ENCODE data around the gene ITGAX.
"Not testable (repeated sequence)": the region's sequence is repeated elsewhere in the genome, so short reads cannot be mapped to it uniquely, and the experiment has no call there.

ITGAX gene

DNA sequence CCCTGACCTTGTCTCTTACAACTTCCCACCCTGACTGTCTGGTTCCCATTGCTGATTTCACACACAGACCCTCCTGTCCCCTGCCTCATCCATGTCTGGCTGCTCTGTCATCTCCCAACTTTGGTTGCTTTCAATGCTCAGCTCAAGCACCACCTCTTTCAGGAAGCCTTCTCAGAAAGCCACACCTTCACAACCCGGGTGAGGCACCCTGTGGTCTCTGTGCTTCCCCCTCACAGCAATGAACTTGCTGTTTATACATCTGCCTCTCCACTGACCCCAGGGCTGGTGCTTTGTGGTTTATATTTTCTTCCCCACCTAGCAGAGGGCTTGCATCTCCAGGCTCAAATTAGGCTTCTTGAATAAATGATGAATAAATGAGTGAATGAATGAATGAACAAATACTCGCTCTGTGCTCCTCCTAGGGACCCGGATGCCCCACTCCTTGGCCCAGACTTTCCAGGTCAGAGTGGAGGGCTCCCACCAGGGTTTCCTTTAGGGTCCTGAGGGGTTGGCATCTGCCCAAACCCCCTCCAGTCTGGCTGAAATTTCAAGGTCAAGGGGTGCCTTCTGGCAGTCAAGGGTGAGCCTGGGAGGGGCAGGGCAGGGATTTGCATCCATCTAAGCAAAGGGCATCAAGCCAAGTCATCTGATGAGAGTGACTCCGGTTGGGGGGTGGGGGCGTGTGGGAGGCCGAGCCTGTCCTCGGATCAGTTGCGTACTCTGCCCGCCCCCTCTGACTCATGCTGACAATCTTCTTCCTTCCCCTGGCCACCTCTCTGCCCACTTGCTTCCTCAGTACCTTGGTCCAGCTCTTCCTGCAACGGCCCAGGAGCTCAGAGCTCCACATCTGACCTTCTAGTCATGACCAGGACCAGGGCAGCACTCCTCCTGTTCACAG lies at the start of gene ITGAX:
Gene ITGAX (plus strand): TSS at position 783 of the 898 bp plus-strand sequence. CDS start 79 bp downstream, at position 862.
- in situ Hi-C loops (cut with MboI; ENCODE audit: low sequenced_read_pairs): no loop called here

DNA sequence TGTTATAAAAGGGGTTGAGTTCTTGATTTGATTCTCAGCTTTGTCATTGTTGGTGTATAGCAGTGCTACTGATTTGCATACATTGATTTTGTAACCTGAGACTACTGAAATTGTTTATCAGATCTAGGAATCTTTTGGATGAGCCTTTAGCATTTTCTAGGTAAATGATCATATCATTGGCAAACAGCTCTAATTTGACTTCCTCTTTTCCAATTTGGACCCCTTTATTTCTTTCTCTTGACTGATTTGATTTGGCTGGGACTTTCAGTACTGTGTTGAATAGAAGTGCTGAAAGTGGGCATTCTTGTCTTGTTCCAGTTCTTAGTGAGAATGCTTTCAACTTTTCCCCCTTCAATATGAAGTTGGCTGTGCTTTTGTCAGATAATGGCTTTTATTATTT lies 49.8 kb upstream of the ITGAX start:
- in situ Hi-C loops (cut with MboI; ENCODE audit: low sequenced_read_pairs): loop anchor here (25.0 kb wide), 1 partner anchor 582 kb away; no protein-coding TSS in a partner anchor

- in situ Hi-C loops (cut with MboI; ENCODE audit: low sequenced_read_pairs): loop anchor here (25.0 kb wide), 1 partner anchor 579 kb away; no protein-coding TSS in a partner anchor
These were observed 46.6 kb upstream of the ITGAX start for GRCh38 chr16:31308381-31308780.

DNA sequence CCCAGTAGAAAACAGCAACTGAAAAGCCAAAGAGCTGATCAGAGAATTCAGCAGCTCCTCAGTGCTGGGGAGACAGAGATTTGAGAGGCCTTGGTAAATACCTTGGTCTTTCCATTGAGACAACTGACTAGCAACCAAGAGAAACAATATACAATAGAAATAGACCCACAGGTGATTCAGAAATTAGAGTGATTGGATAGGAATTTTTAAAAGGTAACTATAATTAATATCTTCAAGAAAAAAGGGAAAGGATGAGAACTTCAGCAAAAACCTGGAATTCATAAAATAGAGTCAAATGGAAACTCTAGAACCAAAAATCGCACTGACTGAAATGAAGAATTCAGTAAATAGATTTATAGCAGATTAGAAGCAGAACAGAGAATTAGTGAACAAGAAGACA lies 32.5 kb upstream of the ITGAX start:
- in situ Hi-C loops (cut with MboI; ENCODE audit: low sequenced_read_pairs): loop anchor here (10.0 to 25.0 kb wide), 2 partner anchors 62 to 565 kb away; no protein-coding TSS in a partner anchor

GRCh38 chr16:31323959-31324629 lies 30.9 kb upstream of the ITGAX start:
- in situ Hi-C loops (cut with MboI; ENCODE audit: low sequenced_read_pairs): loop anchor here (10.0 to 25.0 kb wide), 2 partner anchors 61 to 563 kb away; no protein-coding TSS in a partner anchor

GRCh38 chr16:31325171-31325570 lies 29.8 kb upstream of the ITGAX start:
- in situ Hi-C loops (cut with MboI; ENCODE audit: low sequenced_read_pairs): loop anchor here (10.0 kb wide), 1 partner anchor 60 kb away; no protein-coding TSS in a partner anchor

DNA sequence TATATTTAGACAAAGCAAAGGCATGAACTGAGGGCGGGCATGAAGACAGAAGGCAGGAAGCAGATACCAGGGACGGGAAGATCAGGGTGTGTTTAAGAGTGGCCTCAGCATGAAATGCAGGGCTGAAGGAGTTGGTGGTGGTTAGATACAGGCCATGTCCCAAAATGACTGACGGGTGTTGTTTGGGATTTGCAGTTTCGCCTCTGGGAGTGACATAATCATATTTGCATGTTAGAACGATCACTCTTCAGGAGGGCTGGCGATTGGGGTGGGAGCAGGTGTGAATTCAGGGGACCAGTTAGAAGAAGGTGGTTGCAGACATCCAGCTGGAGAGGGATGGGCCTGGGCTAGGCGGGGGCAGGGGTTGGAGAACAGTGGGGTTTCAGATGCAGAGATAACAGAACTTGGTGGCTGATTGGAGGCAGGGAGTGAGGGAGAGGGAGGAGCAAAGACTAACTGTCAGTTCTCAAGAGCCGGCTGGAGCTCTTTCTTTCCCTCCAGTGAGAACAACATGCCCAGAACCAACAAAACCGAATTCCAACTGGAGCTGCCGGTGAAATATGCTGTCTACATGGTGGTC lies 27.2 kb upstream of the ITGAX start:
- in situ Hi-C loops (cut with MboI; ENCODE audit: low sequenced_read_pairs): loop anchor here (10.0 kb wide), 1 partner anchor 57 kb away; no protein-coding TSS in a partner anchor

DNA sequence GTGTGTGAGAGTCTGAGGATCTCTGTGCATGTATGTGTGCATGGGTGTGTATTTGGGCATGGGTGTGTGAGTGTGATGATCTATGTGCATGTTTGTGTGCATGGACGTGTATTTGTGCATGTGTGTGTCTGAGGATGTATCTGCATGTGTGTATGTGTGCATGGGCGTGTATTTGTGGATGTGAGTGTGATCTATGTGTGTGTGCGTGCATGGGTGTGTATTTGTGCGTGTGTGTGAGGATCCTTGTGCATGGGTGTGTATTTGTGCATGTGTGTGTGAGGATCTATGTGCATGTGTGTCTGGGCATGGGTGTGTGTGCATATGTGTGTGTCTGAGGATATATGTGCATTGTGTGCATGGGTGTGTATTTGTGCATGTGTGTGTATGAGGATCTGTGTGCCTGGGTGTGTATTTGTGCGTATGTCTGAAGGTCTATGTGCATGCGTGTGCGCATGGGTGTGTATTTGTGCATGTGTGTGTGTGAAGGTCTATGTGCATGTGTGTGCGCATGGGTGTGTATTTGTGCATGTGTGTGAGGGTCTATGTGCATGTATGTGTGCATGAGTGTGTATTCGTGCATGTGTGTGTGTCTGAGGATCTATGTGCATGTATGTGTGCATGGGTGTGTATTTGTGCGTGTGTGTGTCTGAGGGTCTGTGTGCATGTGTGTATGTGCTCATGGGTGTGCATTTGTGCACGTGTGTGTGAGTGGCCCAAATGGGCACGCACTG lies 26.5 kb upstream of the ITGAX start:
- in situ Hi-C loops (cut with MboI; ENCODE audit: low sequenced_read_pairs): loop anchor here (10.0 kb wide), 1 partner anchor 56 kb away; no protein-coding TSS in a partner anchor

DNA sequence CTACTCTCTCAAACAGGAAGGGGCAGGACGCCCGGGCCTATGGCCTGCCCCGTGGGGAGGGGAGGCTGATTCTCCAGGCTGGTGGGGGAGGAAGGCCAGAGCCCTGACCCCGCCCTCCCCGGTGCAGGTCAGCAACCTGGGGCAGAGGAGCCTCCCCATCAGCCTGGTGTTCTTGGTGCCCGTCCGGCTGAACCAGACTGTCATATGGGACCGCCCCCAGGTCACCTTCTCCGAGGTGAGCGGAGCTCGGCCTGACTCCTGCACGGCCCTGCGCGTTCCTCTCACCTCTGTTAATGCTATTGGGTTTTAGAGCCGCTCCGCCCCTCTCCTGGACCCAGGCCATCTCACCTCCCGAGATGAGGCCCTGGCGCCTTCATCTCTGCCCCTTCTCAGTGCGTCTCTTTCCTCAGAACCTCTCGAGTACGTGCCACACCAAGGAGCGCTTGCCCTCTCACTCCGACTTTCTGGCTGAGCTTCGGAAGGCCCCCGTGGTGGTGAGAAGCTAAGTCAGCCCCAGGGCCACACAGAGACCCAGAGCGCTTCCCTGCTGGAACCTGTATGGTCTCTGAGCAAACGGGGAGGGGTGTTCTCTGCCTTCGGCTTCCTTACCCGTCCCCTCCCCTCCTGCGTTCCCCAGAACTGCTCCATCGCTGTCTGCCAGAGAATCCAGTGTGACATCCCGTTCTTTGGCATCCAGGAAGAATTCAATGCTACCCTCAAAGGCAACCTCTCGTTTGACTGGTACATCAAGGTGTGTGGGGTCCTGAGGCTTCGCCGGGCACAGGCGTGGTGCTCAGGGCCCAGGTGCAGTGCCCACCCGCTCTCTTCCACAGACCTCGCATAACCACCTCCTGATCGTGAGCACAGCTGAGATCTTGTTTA lies 25.1 kb upstream of the ITGAX start:
- in situ Hi-C loops (cut with MboI; ENCODE audit: low sequenced_read_pairs): loop anchor here (10.0 kb wide), 1 partner anchor 55 kb away; no protein-coding TSS in a partner anchor

DNA sequence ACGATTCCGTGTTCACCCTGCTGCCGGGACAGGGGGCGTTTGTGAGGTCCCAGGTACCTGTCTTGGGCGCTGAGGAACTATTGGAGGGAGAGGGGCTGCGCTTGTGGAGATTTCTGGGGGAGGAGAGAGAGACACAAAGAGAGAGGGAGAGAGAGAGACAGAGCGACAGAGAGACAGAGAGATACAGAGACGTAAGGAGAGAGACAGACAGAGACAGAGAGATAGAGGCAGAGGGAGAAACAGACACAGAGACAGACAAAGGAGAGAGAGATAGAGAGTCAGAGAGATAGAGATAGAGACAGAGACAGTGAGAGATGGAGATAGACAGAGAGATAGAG lies 24.5 kb upstream of the ITGAX start:
- in situ Hi-C loops (cut with MboI; ENCODE audit: low sequenced_read_pairs): no loop called here

DNA sequence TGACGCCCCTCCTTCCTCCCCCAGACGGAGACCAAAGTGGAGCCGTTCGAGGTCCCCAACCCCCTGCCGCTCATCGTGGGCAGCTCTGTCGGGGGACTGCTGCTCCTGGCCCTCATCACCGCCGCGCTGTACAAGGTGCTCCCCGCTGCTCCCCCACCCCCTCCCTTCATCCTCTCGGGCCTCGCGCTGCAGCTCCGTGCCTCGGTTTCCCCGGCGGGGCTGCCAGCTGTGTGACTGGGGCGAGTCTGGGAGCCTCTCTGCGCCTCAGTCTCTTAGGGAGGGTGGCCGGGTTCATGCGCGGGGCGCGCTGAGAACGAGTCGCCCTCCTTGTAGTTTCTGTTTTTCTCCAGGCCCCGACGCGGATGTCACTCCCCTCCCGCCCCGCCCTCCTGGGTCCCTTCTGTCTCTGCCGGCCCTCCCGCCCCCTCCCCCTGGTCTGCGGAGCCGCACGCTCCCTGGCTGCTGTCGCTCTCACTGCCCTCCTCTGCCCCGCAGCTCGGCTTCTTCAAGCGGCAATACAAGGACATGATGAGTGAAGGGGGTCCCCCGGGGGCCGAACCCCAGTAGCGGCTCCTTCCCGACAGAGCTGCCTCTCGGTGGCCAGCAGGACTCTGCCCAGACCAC lies 23.7 kb upstream of the ITGAX start:
- in situ Hi-C loops (cut with MboI; ENCODE audit: low sequenced_read_pairs): no loop called here

DNA sequence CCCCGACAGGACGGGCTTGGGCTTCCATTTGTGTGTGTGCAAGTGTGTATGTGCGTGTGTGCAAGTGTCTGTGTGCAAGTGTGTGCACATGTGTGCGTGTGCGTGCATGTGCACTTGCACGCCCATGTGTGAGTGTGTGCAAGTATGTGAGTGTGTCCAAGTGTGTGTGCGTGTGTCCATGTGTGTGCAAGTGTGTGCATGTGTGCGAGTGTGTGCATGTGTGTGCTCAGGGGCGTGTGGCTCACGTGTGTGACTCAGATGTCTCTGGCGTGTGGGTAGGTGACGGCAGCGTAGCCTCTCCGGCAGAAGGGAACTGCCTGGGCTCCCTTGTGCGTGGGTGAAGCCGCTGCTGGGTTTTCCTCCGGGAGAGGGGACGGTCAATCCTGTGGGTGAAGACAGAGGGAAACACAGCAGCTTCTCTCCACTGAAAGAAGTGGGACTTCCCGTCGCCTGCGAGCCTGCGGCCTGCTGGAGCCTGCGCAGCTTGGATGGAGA lies 23.1 kb upstream of the ITGAX start:
- in situ Hi-C loops (cut with MboI; ENCODE audit: low sequenced_read_pairs): no loop called here

DNA sequence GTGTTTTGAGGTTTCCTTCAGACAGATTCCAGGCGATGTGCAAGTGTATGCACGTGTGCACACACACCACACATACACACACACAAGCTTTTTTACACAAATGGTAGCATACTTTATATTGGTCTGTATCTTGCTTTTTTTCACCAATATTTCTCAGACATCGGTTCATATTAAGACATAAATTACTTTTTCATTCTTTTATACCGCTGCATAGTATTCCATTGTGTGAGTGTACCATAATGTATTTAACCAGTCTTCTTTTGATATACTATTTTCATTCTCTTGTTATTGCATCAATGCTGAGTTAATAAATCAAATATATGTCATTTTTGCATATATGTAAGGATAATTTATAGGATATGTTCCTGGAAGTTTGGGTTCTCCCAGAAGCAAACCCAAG lies 22.4 kb upstream of the ITGAX start:
- in situ Hi-C loops (cut with MboI; ENCODE audit: low sequenced_read_pairs): no loop called here

DNA sequence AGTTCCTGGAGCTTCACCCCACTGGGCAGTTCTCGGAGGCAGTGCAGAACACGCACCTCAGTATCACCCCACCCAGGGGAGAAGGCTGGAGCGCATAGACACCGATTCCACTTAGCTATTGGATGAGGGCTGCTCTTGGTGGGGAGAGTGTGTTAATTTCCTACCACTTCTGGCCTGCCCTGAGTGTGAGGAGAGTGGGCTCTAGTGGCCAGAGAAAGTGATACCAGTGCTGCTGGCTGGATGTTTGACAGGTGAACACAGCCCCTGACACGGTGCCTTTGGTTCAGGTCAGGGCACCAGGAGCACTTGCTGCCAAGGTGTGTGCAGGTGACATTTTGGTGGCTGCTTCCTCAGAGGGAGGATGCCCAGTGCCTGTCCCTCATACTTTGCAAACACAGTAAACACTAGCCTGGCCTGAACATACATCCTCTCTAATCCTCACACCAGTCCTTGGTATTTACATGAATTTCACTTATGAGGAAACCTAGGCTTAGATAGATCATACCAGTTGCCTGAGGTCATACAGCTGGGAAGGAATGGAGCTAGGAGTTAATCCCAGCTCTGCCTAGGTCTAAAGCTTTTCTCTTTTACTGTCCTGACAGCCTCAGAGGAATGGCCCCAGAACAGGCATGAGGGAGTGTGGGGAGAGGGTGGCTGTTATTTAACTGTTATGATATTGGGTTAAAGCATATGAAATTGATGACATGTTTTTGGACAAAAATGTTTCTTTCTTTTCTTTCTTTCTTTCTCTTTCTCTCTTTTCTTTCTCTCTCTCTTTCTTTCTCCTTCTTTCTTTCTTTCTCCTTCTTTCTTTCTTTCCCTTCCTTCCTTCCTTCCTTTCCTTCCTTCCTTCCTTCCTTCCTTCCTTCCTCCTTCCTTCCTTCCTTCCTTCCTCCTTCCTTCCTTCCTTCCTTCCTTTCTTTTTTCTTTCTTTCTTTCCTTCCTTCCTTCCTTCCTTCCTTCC lies 21.0 kb upstream of the ITGAX start:
- in situ Hi-C loops (cut with MboI; ENCODE audit: low sequenced_read_pairs): no loop called here

- in situ Hi-C loops (cut with MboI; ENCODE audit: low sequenced_read_pairs): no loop called here
These were observed 20.0 kb upstream of the ITGAX start for GRCh38 chr16:31334934-31335333.

DNA sequence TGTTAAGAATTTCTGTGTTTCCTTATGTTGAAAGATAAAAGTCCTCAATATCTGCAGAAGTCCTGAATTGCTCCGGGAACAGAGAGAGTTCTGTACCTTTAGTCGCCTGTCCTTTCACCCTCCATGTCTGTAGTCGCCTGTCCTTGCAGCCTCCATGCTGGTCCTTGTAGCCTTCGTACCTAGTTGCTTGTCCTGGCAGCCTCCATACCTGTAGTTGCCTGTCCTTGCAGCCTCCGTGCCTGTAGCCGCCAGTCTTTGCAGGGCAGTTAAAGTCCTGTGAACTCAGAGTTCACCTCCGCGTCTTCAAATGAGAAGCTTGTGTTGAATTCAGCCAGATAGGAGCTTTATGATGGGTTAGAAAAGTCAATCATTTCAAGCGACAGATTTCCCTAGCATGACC lies 19.5 kb upstream of the ITGAX start:
- in situ Hi-C loops (cut with MboI; ENCODE audit: low sequenced_read_pairs): no loop called here

DNA sequence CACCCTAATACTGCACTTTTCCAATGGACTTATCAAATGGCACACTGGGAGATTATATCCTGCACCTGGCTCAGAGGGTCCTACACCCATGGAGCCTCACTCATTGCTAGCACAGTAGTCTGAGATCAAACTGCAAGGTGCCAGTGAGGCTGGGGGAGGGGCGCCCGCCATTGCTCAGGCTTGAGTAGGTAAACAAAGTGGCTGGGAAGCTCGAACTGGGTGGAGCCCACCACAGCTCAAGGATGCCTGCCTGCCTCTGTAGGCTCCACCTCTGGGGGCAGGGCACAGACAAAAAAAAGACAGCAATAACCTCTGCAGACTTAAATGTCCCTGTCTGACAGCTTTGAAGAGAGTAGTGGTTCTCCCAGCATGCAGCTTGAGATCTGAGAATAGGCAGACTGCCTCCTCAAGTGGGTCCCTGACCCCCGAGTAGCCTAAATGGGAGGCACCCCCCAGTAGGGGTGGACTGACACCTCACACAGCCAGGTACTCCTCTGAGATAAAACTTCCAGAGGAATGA lies 16.8 kb upstream of the ITGAX start:
- in situ Hi-C loops (cut with MboI; ENCODE audit: low sequenced_read_pairs): not testable (repeated sequence)

GRCh38 chr16:31344712-31345111 lies 10.3 kb upstream of the ITGAX start:
- in situ Hi-C loops (cut with MboI; ENCODE audit: low sequenced_read_pairs): no loop called here
